Suprapubic skin (tissue), 4 donors: ENCODE data around the gene KCNT1.

ENCODE experiments used
- CTCF ChIP-seq, 2 donors: fragments of 200-600 bp in 1 of 2; fragments of 450-650 bp in 1 of 2; sonication (generic) in 1 of 2; IDR thresholded peaks; one replicate each; pipeline ENCODE4 v1.5.1; 2016 to 2019; ENCODE audit warnings: antibody characterized with exemption in 2 of 2, mild to moderate bottlenecking in 1 of 2, moderate library complexity in 1 of 2
- EP300 ChIP-seq: sonication (generic); formaldehyde crosslinking; IDR thresholded peaks from one replicate; pipeline ENCODE4 v1.6.1; 2017; ENCODE audit warnings: antibody characterized with exemption
- POLR2A ChIP-seq, 2 donors: fragments of 450-650 bp; IDR thresholded peaks; one replicate each; pipeline ENCODE4 v1.6.1; 2017; ENCODE audit warnings: antibody characterized with exemption in 2 of 2, mild to moderate bottlenecking in 2 of 2, moderate library complexity in 2 of 2
- POLR2AphosphoS5 ChIP-seq, 3 donors: sonication (generic); formaldehyde crosslinking; IDR thresholded peaks; one replicate each; pipeline ENCODE4 v1.6.1; 2017; ENCODE audit warnings: antibody characterized with exemption in 3 of 3

- TF ChIP-seq POLR2A (IDR thresholded peaks at IDR 0.05) (no peak), POLR2AphosphoS5 (IDR thresholded peaks at IDR 0.05) (no peak), CTCF (IDR thresholded peaks at IDR 0.05) (no peak), EP300 (no peak)
These were observed 83.1 kb downstream of the KCNT1 start for GRCh38 chr9:135785013-135785575.
